ENCODE data around the gene AFTPH.

The AFTPH gene, protein sequence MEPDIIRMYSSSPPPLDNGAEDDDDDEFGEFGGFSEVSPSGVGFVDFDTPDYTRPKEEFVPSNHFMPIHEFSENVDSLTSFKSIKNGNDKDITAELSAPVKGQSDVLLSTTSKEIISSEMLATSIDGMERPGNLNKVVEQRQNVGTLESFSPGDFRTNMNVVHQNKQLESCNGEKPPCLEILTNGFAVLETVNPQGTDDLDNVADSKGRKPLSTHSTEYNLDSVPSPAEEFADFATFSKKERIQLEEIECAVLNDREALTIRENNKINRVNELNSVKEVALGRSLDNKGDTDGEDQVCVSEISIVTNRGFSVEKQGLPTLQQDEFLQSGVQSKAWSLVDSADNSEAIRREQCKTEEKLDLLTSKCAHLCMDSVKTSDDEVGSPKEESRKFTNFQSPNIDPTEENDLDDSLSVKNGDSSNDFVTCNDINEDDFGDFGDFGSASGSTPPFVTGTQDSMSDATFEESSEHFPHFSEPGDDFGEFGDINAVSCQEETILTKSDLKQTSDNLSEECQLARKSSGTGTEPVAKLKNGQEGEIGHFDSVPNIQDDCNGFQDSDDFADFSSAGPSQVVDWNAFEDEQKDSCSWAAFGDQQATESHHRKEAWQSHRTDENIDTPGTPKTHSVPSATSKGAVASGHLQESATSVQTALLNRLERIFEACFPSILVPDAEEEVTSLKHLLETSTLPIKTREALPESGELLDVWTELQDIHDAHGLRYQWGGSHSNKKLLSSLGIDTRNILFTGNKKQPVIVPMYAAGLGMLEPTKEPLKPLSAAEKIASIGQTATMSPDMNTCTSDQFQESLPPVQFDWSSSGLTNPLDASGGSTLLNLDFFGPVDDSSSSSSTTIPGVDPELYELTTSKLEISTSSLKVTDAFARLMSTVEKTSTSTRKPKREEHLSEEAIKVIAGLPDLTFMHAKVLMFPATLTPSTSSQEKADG

GRCh38 chr2:64523666-64524603 is at the start of gene AFTPH:
TSS of gene AFTPH (plus strand) at chr2:64524328. CDS start at chr2:64551475, 27,147 bp downstream.
- peak; percentile 98 for DNase-seq (ENCODE audit: low spot score)

DNA sequence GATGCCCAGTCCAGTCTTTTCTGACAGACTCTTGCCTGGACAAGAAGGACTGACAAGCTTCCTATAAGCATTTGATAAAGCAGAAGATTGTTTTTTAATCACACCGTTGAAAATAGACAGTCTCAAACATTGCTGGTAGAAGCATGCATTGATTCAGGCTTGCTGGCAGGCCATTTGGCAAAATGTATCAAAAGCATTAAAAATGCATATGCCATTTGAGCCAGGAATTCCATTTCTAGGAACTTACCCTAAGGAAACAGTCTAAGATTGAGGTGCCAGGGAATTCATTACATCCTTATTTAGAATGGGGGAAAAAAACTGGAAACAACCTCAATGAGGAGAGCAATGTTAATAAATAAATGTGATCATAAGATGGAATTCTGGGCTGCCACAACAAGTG is 49.5 kb upstream of the AFTPH start:
- no peak for DNase-seq (ENCODE audit: low spot score)

GRCh38 chr2:64477037-64477436 is 47.1 kb upstream of the AFTPH start:
- DNase-seq (ENCODE audit: low spot score) = no peak

- no peak for DNase-seq (ENCODE audit: low spot score)
These were observed 46.1 kb upstream of the AFTPH start for GRCh38 chr2:64477979-64478378.

GRCh38 chr2:64478502-64479230 is 45.5 kb upstream of the AFTPH start:
- no peak for DNase-seq (ENCODE audit: low spot score)

DNA sequence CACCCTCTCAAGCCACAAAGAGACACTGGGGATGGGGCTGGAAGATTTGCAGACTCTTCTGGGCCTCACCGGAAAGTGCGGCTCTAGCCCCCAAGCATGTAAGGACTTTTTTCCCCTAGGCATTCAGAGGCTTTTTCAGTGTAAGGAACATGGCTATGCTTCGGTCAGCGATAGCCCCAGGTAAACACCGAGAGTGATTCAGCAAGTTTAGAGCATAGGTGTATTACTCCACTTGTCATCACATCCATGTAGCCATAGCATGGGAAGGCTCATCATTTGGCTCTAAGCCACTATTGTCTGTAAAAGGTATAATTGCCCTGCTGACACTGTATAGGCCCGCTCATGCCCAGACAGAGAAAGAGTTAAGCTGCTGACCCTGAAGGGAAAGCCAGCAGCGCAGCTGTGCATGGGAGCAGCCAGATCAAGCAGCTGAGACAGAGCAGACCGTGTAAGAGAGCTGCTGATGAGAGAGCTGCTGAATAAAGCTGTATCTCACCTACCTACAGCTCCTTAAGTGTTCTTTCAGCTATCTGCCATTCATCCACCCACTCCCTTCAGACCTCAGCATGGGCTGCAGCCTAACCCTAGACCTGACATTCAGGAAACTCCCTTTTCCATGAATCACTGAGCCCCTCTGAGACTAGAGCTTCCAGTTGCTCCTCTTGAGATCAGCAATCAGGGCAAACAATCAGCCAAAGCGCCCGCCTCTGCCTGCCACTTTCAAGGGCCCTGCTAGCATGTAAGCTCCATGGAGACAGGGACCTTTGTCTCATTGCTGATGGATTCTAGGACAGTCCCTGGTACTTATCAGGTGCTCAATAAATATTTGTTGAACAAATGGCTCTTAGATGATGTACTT is 44.6 kb upstream of the AFTPH start:
- DNase-seq (ENCODE audit: low spot score) = no peak

DNA sequence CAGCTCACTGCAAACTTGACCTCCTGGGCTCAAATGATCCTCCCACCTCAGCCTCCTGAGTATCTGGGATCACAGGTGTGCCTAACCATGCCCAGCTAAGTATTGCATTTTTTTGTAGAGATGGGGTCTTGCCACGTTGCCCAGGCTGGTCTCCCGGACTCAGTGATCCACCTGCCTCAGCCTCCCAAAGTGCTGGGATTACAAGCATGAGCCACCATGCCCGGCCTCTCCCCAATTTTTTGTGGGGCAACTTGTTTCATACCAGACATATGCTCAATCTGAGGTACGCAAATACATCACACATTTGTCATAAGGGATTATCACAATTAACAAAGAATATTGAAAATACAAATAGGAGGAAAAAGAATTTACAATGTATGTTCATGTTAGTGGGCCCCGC is 42.5 kb upstream of the AFTPH start:
- no peak for DNase-seq (ENCODE audit: low spot score)

DNA sequence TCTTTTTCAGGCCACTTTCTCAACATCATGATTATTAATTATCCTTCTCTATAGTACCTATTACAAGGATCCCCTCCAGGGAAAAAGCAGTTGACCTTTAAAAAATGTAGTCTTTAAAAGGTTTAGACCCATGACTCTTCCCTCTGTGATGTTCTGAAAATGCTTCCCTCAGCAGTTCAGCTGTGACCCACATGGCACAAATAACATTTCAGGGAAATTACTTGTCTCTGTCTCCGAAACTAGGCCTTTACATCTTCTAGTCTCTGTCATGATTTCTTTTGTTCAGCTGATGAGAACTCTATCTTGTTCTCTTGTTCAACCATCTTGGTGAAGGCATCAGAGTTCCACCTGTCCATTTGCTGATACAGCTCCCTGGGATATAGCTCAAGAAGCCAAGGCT is 41.9 kb upstream of the AFTPH start:
- no peak for DNase-seq (ENCODE audit: low spot score)

GRCh38 chr2:64482765-64483504 is 41.2 kb upstream of the AFTPH start:
- DNase-seq (ENCODE audit: low spot score) = no peak

GRCh38 chr2:64485331-64485730 is 38.8 kb upstream of the AFTPH start:
- no peak for DNase-seq (ENCODE audit: low spot score)

DNA sequence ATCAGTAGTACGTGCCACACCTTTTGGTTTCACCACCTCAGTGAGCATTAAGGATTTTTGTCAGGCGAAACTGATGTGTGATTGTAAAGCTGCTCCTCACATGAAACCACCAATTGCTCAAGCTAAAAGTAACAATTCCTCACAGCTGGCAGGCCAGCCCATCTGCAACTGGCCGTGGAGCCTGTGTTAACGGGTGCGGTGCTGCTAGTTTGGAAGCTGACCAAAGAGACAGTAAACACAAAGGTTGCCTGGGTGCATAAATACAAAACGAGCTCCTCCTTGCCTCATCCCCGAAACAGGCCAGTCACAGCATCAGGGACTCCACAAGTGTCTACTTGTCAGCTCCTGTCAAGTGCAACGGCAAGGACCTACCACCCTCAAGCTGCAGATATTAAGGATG is 38.2 kb upstream of the AFTPH start:
- no peak for DNase-seq (ENCODE audit: low spot score)

DNA sequence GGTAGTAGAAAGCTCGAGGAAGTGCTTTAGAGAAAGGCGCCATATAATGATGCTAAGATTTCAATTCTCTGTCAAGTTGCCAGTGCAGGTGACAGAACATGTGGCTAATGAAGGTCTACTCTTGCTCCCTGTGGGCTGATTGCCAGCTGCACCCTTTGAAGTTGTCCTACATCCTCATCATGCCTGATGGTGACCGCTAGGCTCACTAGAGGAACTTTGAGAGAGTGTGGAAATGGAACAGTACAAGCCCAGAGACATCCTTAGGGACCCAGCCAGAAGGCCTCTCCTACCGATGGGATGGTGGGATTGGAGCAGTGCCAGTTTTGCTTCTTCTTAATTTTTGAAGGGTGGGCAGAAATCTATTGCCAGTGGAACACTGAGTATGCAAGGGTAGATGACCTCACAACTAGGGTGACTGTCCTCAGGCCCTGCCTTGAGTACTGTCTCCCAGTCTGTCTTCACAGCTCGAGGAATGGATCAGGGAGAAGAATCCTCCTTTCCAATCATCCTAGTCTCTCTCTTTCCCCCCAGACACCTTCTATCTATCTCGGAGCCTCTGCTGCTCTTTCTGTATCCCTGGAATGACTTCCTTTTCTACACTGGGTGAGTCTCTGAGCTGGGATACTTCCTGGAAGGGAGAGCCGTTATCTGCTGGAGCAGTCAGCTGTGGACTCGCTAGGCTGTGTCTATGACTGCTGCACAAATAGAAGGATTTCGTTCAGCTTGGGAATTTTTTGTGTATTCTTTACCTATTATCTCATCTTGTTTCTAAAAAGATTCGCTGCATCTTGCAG is 36.7 kb upstream of the AFTPH start:
- no peak for DNase-seq (ENCODE audit: low spot score)

DNA sequence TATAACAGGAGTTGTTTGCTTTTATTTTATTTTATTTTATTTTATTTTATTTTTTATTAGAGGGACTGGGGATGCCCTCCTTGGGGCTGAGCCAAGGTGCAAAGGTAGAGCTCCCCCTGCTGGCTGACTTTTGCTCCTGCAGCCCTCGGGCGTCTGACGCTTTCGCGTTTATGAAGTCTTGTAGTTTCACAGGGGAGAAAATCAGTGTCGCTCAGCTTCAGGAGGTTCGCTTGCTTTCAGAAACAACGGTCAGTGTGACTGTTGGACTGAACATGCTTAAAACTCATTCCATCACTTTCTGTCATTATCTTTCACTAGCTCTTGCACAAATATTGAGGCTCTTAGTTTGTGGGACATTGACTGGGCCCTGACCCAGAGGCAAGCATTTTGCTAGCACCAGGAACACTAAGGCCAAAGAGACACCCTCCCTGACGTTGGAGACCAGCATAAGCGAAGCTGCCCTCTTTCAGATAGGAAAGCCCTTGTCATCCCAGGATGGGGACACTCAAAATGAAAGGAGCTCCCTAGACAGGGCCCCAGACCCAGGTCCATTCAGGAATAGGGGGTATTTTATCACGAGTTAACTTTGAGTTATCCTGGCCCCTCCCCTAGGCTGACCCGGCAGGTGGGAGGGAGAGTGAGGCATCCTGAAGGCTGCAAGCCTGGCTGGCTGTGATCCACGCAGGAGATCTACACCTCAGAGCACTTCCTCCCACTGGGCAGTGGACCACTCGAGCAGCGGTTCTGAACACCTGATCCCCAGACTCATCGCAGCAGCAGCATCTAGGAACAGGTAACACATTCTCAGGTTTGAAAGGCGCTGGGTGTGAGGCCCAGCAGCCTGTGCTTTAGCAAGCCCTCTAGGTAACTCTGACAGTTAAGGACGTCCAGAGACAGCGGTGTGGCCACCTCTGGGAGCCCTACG is 35.8 kb upstream of the AFTPH start:
- DNase-seq (ENCODE audit: low spot score) = peak; percentile 70

- no peak for DNase-seq (ENCODE audit: low spot score)
These were observed 34.9 kb upstream of the AFTPH start for GRCh38 chr2:64489081-64489751.

DNA sequence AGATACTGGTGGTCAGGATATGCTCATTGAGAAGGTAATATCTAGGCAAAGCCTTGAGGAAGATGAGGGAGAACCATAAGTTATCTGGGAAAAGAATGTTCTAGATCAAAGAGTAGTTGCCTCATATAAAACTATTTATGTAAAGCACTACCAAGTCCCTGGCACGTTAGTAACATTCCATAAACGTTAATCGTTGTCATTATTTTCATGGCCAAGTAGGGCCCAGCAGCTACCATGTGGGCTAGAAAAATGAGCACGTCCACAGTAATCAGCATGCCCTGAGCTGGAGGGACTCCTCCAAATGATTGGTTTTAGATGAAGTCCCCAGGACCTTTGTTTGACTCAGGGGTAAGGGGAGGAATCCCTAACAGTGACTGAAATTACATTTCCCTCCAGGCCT is 32.7 kb upstream of the AFTPH start:
- no peak for DNase-seq (ENCODE audit: low spot score)

GRCh38 chr2:64492272-64492671 is 31.9 kb upstream of the AFTPH start:
- no peak for DNase-seq (ENCODE audit: low spot score)

GRCh38 chr2:64492821-64493220 is 31.3 kb upstream of the AFTPH start:
- no peak for DNase-seq (ENCODE audit: low spot score)

Data from hematopoietic multipotent progenitor cell treated with erythropoietin and hydrocortisone succinate and interleukin-3 and kit ligand, for 17 days (in vitro differentiated cells).